GM18505 (cell line): ENCODE data around the gene PSMF1.

Experiments
- ATAC-seq: cut with Tn5 transposase; IDR thresholded peaks from one replicate; pipeline ENCODE4 v1.9.1; 2021; ENCODE audit not compliant: unreplicated experiment
- POLR2A ChIP-seq: IDR thresholded peaks from 4 replicates; pipeline ENCODE4 v1.6.1; 2011; ENCODE audit warnings: borderline replicate concordance; ENCODE audit not compliant: insufficient read depth, insufficient read length; ENCODE audit errors: extremely low read depth

PSMF1 gene

DNA sequence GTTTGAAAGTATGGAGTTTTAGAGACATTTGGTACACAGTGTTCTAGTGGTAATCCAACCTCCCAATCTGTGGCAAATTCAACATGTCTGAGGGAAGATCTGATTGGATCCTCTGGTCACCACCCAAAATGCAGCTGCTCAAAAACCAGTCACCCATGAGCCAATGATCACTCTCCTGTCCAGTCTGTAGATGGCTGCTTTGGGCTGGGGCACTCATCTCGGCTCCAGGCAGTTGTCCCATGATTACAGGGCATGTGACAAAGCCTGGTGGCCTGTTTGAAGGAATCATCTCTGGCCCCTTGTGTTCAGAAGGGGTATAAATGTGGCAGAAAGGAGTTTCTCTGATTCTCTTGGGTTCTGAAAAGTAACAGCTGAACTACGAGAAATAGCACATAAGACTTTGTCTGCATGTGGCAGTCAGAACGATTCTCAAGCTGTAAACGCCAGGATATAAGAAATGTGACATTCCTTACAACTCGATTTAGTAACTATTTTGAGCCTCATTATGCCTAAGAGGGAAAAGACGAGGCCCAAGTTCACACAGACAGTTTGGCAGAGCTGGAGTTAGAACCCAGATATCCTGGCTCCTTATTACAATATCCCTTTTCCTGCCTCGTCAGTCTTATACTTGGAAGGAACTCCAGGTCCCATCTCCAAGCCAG lies 80.9 kb downstream of the PSMF1 start:
- TF ChIP-seq POLR2A = no peak
- ATAC-seq = no peak

DNA sequence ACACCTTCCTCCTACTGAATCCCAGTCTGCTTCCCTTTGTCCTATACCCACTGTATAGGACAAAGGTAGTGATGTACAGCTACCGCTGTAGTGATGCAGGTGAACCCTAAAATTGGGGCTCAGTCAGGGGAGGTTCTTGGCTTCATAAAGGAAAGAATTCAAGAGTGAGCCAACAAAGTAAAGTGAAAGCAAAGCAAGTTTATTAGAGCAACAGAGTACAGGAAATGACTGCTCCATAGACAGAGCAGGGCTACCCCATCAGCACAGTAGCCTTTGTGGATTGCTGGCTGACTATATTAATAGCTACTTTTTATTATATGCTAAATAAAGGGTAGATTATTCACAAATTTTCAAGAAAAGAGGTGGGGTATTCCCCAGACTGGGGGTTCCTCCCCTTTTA lies 81.6 kb downstream of the PSMF1 start:
- ATAC-seq = no peak
- TF ChIP-seq POLR2A = no peak

DNA sequence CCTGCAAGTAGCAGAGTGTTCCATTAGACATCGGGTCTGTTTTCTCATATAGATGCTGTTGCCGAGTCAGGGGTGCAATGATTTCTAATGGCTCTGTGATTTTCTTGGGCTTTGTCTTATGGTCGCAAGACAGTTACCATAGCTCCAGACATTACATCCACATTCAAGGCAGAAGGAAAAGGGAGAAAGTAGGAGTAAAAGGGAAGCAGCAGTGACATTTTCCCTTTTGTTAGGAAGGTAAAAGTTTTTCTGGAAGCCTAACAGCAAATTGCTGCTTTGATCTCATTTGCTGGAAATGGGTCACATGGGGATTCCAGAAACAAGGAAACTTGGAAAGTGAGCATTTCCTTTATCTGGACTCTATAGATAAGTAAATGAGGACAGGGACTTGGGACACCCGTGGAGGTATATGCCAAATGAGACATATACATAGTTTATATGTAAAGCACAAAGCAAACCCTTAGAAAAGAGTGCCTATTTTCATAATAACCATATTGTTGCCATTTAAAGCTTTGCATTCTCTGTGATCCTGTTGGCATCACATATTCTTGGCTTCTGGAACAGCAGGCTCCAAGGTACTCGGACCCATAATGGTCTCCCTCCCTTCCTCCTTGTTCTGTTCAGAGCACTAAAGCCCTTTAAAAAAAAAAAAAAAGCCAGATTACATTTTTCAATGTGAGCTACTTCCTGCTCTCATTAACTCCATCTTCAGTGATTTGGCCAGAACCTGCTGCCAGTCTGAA lies 84.5 kb downstream of the PSMF1 start, which contains the start of gene C20orf202:
Gene C20orf202, plus strand, starts transcription at position 693 of the 743 bp plus-strand sequence. CDS start 132 bp downstream, outside the sequence.
- no peak for ATAC-seq
- no peak for TF ChIP-seq POLR2A

DNA sequence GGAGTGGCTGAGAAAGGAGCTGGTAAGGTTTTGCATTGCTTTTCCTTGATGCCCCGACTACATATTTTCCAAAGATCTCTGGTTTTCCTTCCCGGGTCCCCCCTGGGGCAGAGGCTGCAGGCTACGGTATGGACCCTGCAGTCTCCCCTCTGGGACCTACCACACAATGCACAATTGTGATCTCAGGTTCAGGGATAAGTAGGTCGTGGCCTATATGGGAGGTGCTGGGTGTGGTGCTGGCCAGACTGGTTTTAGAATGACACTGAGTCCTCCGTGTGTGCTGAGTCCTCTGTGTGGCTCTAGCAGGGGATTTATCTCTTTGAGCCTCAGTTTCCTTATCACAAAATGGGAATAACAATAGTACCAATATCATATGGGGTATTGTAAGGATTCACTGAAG lies 85.2 kb downstream of the PSMF1 start:
- TF ChIP-seq POLR2A = no peak
- no peak for ATAC-seq

DNA sequence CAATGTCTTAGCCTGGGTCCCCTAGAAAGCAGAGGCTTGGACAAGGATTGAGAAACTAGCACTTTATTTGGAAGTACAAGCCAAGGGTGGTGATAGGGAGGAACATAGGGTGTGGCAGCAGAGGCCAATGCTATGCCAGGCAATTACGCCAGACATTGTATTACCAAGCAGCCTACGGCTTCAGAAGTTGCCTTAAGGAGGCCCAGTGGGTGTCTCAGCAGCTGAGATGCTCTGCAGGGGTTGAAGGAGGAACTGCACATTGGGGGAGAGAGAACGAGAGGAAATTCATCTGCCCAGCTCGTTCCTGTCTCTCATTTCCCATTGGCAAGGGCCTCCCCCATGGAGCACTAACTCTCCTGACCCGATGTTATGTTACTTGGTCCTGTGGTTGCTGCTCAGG lies 85.7 kb downstream of the PSMF1 start:
- no peak for ATAC-seq
- no peak for TF ChIP-seq POLR2A

DNA sequence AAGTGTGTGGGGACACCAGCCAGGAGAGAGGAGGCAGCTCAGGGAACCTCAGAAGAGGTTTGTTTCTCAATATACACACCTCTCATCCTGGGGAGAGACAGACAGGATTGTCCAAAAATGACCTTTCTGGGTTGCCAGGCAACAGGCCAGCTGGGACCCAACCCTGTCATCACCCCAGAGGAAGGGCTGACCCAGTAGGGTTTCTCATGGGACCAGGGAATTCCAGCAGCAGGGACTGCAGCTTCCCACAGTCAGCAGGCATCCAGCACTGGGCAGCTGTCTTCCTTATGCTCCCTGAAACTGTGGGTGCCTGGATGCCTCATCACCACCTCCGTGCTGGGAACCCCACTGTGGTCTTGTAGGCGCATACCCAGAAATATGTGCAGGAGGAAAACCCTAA lies 86.2 kb downstream of the PSMF1 start:
- no peak for TF ChIP-seq POLR2A
- no peak for ATAC-seq

DNA sequence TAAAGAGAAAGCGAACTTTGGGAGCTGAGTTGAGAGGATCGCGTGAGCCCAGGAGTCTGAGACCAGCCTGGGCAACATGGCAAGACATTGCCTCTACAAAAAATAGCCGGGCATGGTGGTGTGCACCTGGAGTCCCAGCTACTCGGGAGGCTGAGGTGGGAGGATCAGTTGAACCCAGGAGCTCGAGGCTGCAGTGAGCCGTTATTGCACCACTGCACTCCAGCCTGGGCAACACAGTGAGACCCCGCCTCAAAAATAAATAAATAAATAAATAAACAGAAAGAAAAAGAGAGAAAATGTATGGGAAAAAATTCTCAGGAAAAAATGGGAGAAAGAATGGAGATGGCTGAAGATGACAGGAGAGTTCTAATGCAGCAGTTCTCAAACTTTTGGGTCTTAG lies 87.4 kb downstream of the PSMF1 start:
- TF ChIP-seq POLR2A = no peak
- ATAC-seq = no peak

DNA sequence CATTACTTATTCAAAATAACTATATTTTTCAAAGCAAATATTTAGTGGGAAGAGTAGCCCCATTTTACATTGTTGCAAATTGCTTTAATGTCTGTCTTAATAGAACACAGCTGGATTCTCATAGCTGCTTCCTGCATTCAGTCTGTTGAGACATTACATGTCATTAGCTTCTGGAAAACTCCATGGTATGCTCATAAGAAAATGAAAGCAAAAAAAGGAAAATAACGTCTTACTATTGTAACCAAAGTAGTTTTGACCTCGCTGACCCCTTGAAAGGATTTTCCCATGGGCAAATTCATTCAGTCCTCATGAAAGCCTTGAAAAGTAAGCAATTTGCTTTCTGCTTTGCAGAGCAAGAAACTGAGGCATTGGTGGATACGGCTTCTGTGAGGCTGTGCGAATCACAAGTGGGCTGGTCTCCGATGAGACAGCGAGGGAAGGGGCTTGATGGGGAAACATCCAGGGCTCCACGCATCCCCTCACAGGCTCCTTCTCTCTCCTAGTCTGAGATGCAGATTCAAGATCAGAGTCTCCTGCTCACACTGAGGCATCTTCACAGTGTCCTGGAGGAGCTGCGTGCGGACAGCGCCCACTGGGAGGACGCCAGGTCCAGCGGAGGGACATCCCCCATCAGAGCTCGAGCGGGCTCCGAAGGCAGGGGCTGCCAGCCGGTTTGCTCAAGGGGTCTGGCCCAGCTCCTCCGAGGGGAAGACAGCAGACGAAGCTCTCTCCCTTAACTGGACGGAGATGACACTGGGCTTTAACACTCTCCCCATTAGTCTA lies 88.2 kb downstream of the PSMF1 start:
- TF ChIP-seq POLR2A = no peak
- ATAC-seq = no peak

DNA sequence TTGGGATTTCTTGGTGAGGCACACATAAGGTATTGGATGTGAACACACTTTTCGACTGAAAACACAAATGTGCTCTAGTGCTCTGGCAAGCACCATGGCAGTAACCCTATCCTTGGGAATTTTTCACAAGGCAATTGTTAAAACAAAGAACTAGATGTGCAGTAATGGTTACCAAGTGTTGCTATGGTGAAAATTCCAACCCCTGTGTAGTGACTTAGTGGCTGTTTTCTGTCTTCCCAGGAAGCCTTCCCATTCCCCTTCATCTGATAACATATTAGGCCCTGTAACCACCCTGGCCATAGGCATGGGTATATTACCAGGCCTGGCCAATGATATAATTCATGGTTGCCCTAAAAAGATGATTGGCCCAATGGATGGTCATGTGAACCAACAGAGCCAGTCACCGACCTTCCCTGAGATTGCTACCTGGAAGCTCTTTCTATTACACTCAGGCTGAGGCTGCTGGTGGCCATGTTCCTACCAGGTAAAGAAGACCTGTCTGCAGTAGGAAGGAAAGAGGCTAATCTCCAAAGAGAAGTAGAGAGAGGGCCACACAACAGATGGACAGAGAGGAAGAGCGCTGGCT lies 89.0 kb downstream of the PSMF1 start:
- TF ChIP-seq POLR2A = no peak
- no peak for ATAC-seq

DNA sequence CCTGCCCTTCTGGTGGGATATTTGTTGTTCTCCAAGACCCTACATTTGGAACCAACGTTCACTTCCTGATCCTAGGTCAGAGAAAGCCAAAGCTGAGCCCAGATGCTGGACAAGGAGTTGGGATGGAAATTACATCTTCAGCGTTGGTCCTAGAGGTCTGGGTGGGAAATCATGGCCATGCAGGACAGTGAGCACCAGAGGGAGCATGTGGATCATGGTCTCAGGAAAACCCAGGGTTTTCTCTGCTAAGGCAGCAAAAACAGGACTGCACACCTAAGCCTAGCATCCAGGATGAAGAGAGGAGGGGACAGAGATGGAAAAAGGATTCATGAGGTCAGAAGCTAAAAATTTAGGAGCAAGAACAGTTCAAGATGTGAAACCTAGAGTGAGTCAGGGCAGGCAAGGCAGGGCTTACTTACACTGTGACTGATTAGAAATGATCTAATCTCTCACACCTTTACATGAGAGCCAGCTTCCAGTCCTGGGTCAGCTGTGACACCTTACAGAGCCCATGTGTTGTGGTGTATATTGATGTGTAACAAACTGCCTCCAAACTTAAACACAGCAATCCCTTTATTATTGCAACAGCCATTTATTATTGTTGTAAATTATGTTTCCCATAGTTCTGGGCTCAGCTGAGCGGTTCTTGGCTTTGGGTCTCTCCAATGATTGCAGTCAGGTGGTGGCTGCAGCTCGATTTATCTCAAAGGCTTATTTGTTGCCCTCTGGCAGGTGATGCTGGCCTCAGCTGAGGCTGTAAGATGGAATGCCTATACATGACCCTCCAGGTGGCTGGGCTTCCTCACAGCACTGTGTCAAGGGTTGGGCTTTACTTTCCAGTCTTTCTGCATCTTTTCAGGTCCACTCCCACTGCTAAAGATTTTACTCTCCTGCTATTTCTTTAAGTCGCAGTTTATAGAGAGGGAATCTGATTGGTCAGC lies 91.3 kb downstream of the PSMF1 start:
- ATAC-seq = no peak
- no peak for TF ChIP-seq POLR2A

DNA sequence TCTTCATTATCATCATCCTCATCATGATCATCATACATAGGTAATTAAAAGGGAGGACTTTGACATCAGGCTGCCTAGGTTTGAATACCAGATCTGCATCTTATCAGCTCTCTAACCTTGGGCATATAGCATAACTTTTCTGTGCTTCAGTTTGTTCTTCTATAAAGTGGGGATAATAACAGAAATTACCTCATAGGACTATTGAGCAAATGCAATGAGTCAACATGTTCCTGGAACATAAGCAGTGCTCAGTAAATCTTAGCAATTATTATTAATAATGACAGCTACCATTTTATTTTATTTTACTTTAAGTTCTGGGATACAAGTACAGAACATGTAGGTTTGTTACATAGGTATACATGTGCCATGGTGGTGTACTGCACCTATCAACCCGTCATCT lies 92.1 kb downstream of the PSMF1 start:
- TF ChIP-seq POLR2A = no peak
- ATAC-seq = no peak

DNA sequence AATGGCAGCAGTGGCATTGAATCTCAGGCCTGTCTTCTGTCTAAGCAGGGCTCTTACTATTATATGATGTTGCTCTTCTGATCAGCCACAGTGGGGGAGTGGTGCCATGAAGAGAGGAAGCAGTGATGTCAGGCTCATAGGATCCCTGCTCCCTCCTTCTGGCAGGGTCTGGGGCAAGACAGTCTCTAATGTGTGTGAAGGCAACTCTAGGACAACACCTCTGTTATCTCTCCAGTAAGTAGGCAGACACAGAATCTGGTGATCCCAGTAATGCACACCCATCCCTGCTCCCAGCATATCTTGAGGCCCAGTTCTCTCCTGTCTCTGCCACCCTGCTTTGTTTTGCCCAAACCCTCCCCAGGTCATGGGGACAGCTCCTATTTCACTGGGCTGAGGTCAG lies 93.6 kb downstream of the PSMF1 start:
- no peak for TF ChIP-seq POLR2A
- no peak for ATAC-seq
